ENCODE measurements around the gene NUP214.

GRCh38 chr9:131227959-131228460 is 102.6 kb downstream of the NUP214 start:
- TF ChIP-seq CTCF (IDR thresholded peaks at IDR 0.05), result no peak
- TF ChIP-seq POLR2A (IDR thresholded peaks at IDR 0.05), result no peak

All from adrenal gland (tissue), 5 donors.